WTC11 (cell line): ENCODE data around the gene TFG. TPM values are rescaled to one million over a fixed set of nuclear protein-coding genes. Genes with fewer than 3 reads are reported as not detected.

Experiments
- ATAC-seq: fragments of 200-7000 bp; cut with Tn5 transposase; 2 replicates; pipeline ENCODE4 v1.10.0; 2021; ENCODE audit warnings: mild to moderate bottlenecking, moderate library complexity
- CTCF ChIA-PET: fragments of 300-600 bp; sonication (Branson Sonifier 250); formaldehyde crosslinking; loops from one replicate; lab custom pipeline; 2021; ENCODE audit warnings: antibody characterized with exemption; lab: Charles Lee
- POLR2A ChIA-PET: fragments of 350-600 bp; sonication (Branson Sonifier 250); formaldehyde crosslinking; loops from one replicate; lab custom pipeline; 2021; ENCODE audit warnings: antibody characterized with exemption; lab: Charles Lee
- DNase-seq: peaks from one replicate; pipeline ENCODE4 v3.0.0; 2021; ENCODE audit warnings: low spot score
- H3K27ac Mint-ChIP-seq: 2 replicates; pipeline ENCODE4 v1.8.0; 2021; ENCODE audit warnings: mixed read lengths
- H3K27me3 Mint-ChIP-seq: 2 replicates; pipeline ENCODE4 v1.8.0; 2021; ENCODE audit warnings: low read depth, mild to moderate bottlenecking, moderate library complexity, mixed read lengths
- H3K36me3 Mint-ChIP-seq: 2 replicates; pipeline ENCODE4 v1.8.0; 2021; ENCODE audit warnings: mixed read lengths
- H3K4me1 Mint-ChIP-seq: 2 replicates; pipeline ENCODE4 v1.8.0; 2022; ENCODE audit warnings: mixed read lengths
- H3K4me3 Mint-ChIP-seq: 2 replicates; pipeline ENCODE4 v1.8.0; 2021; ENCODE audit warnings: mild to moderate bottlenecking, moderate library complexity, mixed read lengths
- H3K9me3 Mint-ChIP-seq: 2 replicates; pipeline ENCODE4 v1.8.0; 2021; ENCODE audit warnings: mixed read lengths
- AFF4 ChIP-seq: sonication (generic); formaldehyde crosslinking; IDR thresholded peaks from 2 replicates; pipeline ENCODE4 v1.8.1; 2023; ENCODE audit warnings: mild to moderate bottlenecking, missing genetic modification reagents, borderline replicate concordance
- AR ChIP-seq: fragments of 250-450 bp; sonication (Bioruptor Pico); IDR thresholded peaks from 2 replicates; pipeline ENCODE4 v1.9.0; 2021; ENCODE audit warnings: mild to moderate bottlenecking
- ATF1 ChIP-seq: sonication (generic); formaldehyde crosslinking; IDR thresholded peaks from 2 replicates; pipeline ENCODE4 v1.8.1; 2023; ENCODE audit warnings: mild to moderate bottlenecking, moderate library complexity, missing genetic modification reagents
- ATF2 ChIP-seq: sonication (generic); formaldehyde crosslinking; IDR thresholded peaks from 2 replicates; pipeline ENCODE4 v1.8.1; 2022; ENCODE audit warnings: low read depth, missing genetic modification reagents, borderline replicate concordance
- ATF3 ChIP-seq: sonication (generic); formaldehyde crosslinking; conservative IDR thresholded peaks from 2 replicates; pipeline ENCODE4 v1.8.1; 2022; ENCODE audit warnings: mild to moderate bottlenecking, missing genetic modification reagents
- CREB1 ChIP-seq: sonication (generic); formaldehyde crosslinking; IDR thresholded peaks from 2 replicates; pipeline ENCODE4 v1.8.0; 2023; ENCODE audit warnings: mild to moderate bottlenecking, missing genetic modification reagents
- CTCF ChIP-seq: fragments of 200-600 bp; IDR thresholded peaks from 2 replicates; pipeline ENCODE4 v1.8.0; 2022; ENCODE audit warnings: antibody characterized with exemption
- ERG ChIP-seq: fragments of 250-450 bp; sonication (Bioruptor Pico); IDR thresholded peaks from 2 replicates; pipeline ENCODE4 v1.8.0; 2021; ENCODE audit warnings: mild to moderate bottlenecking
- ESRRA ChIP-seq: sonication (generic); formaldehyde crosslinking; IDR thresholded peaks from 2 replicates; pipeline ENCODE4 v1.8.1; 2022; ENCODE audit warnings: mild to moderate bottlenecking, missing genetic modification reagents, borderline replicate concordance
- GABPB1 ChIP-seq: sonication (generic); formaldehyde crosslinking; IDR thresholded peaks from 2 replicates; pipeline ENCODE4 v1.8.1; 2023; ENCODE audit warnings: mild to moderate bottlenecking, missing genetic modification reagents
- GRHL2 ChIP-seq: fragments of 250-450 bp; sonication (Bioruptor Pico); IDR thresholded peaks from 2 replicates; pipeline ENCODE4 v1.8.0; 2022; ENCODE audit warnings: mild to moderate bottlenecking, moderate library complexity; ENCODE audit not compliant: insufficient replicate concordance, severe bottlenecking
- GTF2I ChIP-seq: fragments of 250-450 bp; sonication (Bioruptor Pico); conservative IDR thresholded peaks from 2 replicates; pipeline ENCODE4 v1.4.0; 2021; ENCODE audit warnings: mild to moderate bottlenecking
- HMGXB4 ChIP-seq: sonication (generic); formaldehyde crosslinking; IDR thresholded peaks from 2 replicates; pipeline ENCODE4 v1.8.1; 2023; ENCODE audit warnings: mild to moderate bottlenecking, moderate library complexity, missing genetic modification reagents
- IRF1 ChIP-seq: sonication (generic); formaldehyde crosslinking; IDR thresholded peaks from 2 replicates; pipeline ENCODE4 v1.8.0; 2023; ENCODE audit warnings: missing genetic modification reagents
- JAZF1 ChIP-seq: fragments of 250-450 bp; sonication (Bioruptor Pico); IDR thresholded peaks from 2 replicates; pipeline ENCODE4 v1.9.0; 2021; ENCODE audit warnings: moderate library complexity, mild to moderate bottlenecking, inconsistent platforms
- JUN ChIP-seq: sonication (generic); formaldehyde crosslinking; IDR thresholded peaks from 2 replicates; pipeline ENCODE4 v1.8.0; 2023; ENCODE audit warnings: mild to moderate bottlenecking, missing genetic modification reagents
- MAX ChIP-seq: sonication (generic); formaldehyde crosslinking; IDR thresholded peaks from 2 replicates; pipeline ENCODE4 v1.8.0; 2022; ENCODE audit warnings: mild to moderate bottlenecking, missing genetic modification reagents
- SMAD3 ChIP-seq: sonication (generic); formaldehyde crosslinking; IDR thresholded peaks from 2 replicates; pipeline ENCODE4 v1.8.0; 2022; ENCODE audit warnings: missing genetic modification reagents, mild to moderate bottlenecking, borderline replicate concordance
- SMAD4 ChIP-seq: sonication (generic); formaldehyde crosslinking; IDR thresholded peaks from 2 replicates; pipeline ENCODE4 v1.8.0; 2022; ENCODE audit warnings: mild to moderate bottlenecking, missing genetic modification reagents
- SP1 ChIP-seq: sonication (generic); formaldehyde crosslinking; conservative IDR thresholded peaks from 2 replicates; pipeline ENCODE4 v1.8.1; 2022; ENCODE audit warnings: missing genetic modification reagents
- TCF7 ChIP-seq: sonication (generic); formaldehyde crosslinking; IDR thresholded peaks from 2 replicates; pipeline ENCODE4 v1.8.0; 2022; ENCODE audit warnings: mild to moderate bottlenecking, low read depth, missing genetic modification reagents, moderate library complexity
- ZNF396 ChIP-seq: fragments of 250-450 bp; sonication (Bioruptor Pico); IDR thresholded peaks from 2 replicates; pipeline ENCODE4 v1.8.0; 2021; ENCODE audit warnings: mild to moderate bottlenecking, moderate library complexity, borderline replicate concordance
- ZNF671 ChIP-seq: fragments of 250-450 bp; sonication (Bioruptor Pico); IDR thresholded peaks from 2 replicates; pipeline ENCODE4 v1.8.0; 2021; ENCODE audit warnings: mild to moderate bottlenecking
- total RNA-seq: library from RNA; stranded (reverse); gene quantifications from 3 replicates; pipeline ENCODE4 v1.2.3, GENCODE V29; 2021

The TFG gene
- total RNA-seq, 1 experiment from 2014 or later, result 64.9 TPM

- TF ChIP-seq GRHL2, result no peak
- TF ChIP-seq GABPB1, result no peak
- no peak for TF ChIP-seq ATF3
These were observed 38.9 kb downstream of the TFG start (continued) for GRCh38 chr3:100748220-100748619.

GRCh38 chr3:100748967-100749366, 39.7 kb downstream of the TFG start:
- DNase-seq, result no peak
- Mint-ChIP-seq H3K4me3 (no peak overlapping the region), H3K9me3 (no peaks in the 10 kb centered on the region), H3K27ac (no peak overlapping the region), H3K4me1 (peaks cover 23% of the 10 kb centered on the region), H3K36me3 (peaks cover 48% of the 10 kb centered on the region), H3K27me3 (no peaks in the 10 kb centered on the region)
- POLR2A ChIA-PET, result no interaction called here
- TF ChIP-seq AFF4 (no peak), ERG (CRISPR knock-in tag) (no peak), MAX (CRISPR knock-in tag) (no peak), SP1 (no peak), SMAD3 (CRISPR knock-in tag) (no peak), ZNF671 (CRISPR knock-in tag) (no peak), ATF2 (CRISPR knock-in tag) (no peak), JAZF1 (no peak), CREB1 (CRISPR knock-in tag) (no peak), HMGXB4 (CRISPR knock-in tag) (no peak), GTF2I (CRISPR knock-in tag) (no peak), JUN (CRISPR knock-in tag) (no peak), TCF7 (CRISPR knock-in tag) (no peak), ESRRA (CRISPR knock-in tag) (no peak), SMAD4 (no peak), ATF1 (CRISPR knock-in tag) (no peak), AR (no peak), IRF1 (CRISPR knock-in tag) (no peak), CTCF (no peak), ZNF396 (CRISPR knock-in tag) (no peak)
- ATAC-seq, result no peak
- CTCF ChIA-PET, result no interaction called here
